Activated naive CD8-positive, alpha-beta T cell treated with anti-CD3 and anti-CD28 coated beads for 36 hours (primary cell): Measurements from ENCODE around the gene SERPIND1. TPM values are rescaled to one million over a fixed set of nuclear protein-coding genes. Genes with fewer than 3 reads are reported as not detected.
A peak's percentile ranks its signal among the peaks of the same experiment; 100 is the strongest.
"Not testable (repeated sequence)": the region's sequence is repeated elsewhere in the genome, so short reads cannot be mapped to it uniquely, and the experiment has no call there.

Experiments used
- DNase-seq: peaks from one replicate; pipeline ENCODE4 v3.0.0; 2021
- H3K27ac Mint-ChIP-seq: one replicate; pipeline ENCODE4 v1.8.0; 2022; ENCODE audit warnings: mild to moderate bottlenecking, moderate library complexity, mixed read lengths
- H3K27me3 Mint-ChIP-seq: one replicate; pipeline ENCODE4 v1.8.0; 2022; ENCODE audit warnings: mild to moderate bottlenecking, mixed read lengths
- H3K36me3 Mint-ChIP-seq: one replicate; pipeline ENCODE4 v1.8.0; 2021; ENCODE audit warnings: mild to moderate bottlenecking, mixed read lengths
- H3K4me1 Mint-ChIP-seq: one replicate; pipeline ENCODE4 v1.8.0; 2021; ENCODE audit warnings: mixed read lengths
- H3K4me3 Mint-ChIP-seq: one replicate; pipeline ENCODE4 v1.8.0; 2022; ENCODE audit warnings: mild to moderate bottlenecking, moderate library complexity, mixed read lengths
- H3K9me3 Mint-ChIP-seq: one replicate; pipeline ENCODE4 v1.8.0; 2022; ENCODE audit warnings: mixed read lengths
- total RNA-seq, 2 experiments: library from RNA; stranded (reverse); gene quantifications; one replicate each; pipeline ENCODE4 v1.2.3, GENCODE V29; 2021

Gene SERPIND1
- total RNA-seq, 2 experiments from 2014 or later, result not detected

DNA sequence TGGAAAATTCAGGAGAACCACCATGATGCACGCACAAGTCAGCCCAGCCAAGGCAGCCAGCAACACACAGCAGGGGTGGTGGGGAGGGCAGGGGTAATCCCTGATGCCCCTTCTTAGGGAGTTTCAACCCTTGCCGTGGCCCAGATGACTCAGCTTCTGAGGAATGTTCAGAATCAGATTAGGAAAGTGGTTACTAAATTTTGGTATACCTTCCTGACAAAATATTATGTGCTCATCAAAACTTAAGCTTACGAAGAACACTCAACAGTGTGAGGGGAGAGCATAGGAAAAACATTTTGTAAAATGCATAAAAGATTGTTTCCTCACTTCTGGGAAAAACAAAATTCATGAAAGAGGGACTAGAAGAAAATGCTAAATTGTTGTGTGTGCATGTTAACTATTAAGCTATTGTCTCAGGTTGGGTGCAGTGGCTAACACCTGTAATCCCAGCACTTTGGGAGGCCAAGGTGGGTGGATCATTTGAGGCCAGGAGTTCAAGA is 32.1 kb downstream of the SERPIND1 start:
- no peak for DNase-seq
- H3K4me1 Mint-ChIP-seq, result peaks cover 10% of the 10 kb centered on the region
- no peak overlapping the region for H3K4me3 Mint-ChIP-seq
- peaks cover 16% of the 10 kb centered on the region for H3K36me3 Mint-ChIP-seq
- no peaks in the 10 kb centered on the region for H3K9me3 Mint-ChIP-seq
- H3K27me3 Mint-ChIP-seq, result no peaks in the 10 kb centered on the region
- no peak overlapping the region for H3K27ac Mint-ChIP-seq

DNA sequence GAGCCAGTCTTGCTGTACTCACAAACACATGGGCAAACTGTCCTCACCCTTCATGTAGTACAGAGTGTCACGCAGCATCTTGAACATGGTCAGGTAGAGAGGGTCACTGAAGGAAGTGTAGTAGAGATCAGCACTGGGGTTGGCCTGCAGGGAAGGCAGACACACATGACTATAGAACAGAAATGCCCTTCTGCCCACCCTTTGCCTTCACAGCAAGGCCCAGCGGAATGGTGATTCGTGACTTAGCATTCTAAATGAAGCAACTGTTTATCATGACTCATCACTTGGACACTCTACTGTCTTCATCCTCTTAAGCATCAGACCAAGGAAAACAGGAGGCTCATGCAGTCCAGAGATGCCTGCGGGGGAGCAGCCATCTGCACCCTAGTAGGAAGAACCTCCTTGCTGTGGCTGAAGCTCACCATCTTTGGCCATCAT is 33.4 kb downstream of the SERPIND1 start:
- no peak for DNase-seq
- Mint-ChIP-seq H3K27me3 (no peaks in the 10 kb centered on the region), H3K4me3 (no peak overlapping the region), H3K4me1 (peaks cover 17% of the 10 kb centered on the region), H3K9me3 (no peaks in the 10 kb centered on the region), H3K27ac (no peak overlapping the region), H3K36me3 (peaks cover 20% of the 10 kb centered on the region)

DNA sequence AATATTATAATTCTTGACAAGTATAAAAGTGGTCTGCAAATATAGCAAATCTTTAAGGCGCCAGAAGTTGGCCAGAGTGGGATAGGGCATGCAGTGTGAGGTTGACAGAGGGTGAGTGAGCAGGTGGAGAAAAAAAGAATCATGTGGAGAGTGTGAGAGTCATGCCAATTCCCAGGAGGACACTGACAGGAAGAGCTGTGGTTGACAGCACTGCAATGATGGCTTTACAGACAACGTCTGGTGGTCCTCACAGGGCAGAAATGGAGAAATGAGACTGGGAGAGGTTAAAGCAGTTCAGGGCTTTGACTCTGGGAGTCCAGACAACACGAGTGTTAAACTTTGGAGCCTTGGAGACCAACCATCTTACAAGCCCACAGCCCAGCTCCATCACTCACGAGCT is 34.9 kb downstream of the SERPIND1 start:
- DNase-seq, result no peak
- Mint-ChIP-seq H3K36me3 (peaks cover 28% of the 10 kb centered on the region), H3K4me1 (peaks cover 18% of the 10 kb centered on the region), H3K4me3 (no peak overlapping the region), H3K27ac (no peak overlapping the region), H3K27me3 (no peaks in the 10 kb centered on the region), H3K9me3 (no peaks in the 10 kb centered on the region)

DNA sequence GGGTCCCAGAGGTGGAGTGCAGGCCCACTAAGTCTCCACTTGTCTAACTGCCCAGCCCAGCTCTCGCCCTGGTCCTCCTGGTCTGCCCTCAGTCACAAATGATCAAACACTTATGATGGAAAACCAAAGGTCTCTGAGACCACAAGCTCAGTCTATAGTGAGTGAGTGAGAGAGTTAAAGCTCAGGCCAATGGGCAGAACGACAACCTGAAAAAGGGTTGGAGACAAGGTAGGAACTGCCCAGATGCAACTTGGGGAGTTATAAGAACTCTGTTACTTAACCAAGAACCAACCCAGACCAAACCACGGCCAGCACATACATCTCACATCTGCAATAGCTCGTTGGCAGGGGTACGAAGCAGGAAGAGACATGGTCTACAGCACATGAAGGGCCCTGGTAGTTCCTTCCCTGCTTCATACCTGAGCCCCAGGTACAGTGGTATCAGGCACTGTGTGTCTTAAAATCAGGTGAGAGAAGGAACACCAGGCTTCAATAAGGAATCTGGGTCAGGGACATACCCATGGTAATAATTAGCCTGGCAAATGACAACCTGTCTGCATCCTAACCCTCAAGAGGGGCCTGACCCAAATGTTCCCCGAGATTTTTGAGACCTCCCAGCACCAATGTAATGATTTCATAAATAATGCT is 35.7 kb downstream of the SERPIND1 start:
- Mint-ChIP-seq H3K9me3 (no peaks in the 10 kb centered on the region), H3K36me3 (peaks cover 31% of the 10 kb centered on the region), H3K4me3 (no peak overlapping the region), H3K4me1 (peaks cover 23% of the 10 kb centered on the region), H3K27me3 (no peaks in the 10 kb centered on the region), H3K27ac (peak overlapping the region; percentile 77)
- no peak for DNase-seq

DNA sequence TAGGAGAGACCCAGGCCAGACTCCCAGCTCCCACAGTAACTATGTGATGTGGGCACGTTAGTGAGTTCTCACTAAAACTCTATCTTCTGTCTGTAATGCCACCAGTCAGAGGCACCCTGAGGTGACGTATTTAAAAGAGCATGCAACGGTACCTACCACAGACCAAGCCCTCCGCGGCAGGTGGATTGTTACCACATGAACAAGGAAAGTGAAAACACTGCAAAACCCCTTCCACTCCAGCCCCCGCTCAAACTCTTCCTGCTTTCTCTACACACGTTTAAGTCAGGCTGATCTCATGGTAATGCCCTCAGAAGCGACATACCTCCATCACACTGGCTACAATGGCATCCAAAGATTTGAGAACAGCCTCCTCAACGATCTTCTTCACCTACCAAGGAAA is 36.7 kb downstream of the SERPIND1 start:
- Mint-ChIP-seq H3K4me1 (peaks cover 23% of the 10 kb centered on the region), H3K4me3 (peak overlapping the region; percentile 40), H3K27ac (peak overlapping the region; percentile 77), H3K27me3 (no peaks in the 10 kb centered on the region), H3K9me3 (no peaks in the 10 kb centered on the region), H3K36me3 (peaks cover 31% of the 10 kb centered on the region)
- peak; percentile 66 for DNase-seq

DNA sequence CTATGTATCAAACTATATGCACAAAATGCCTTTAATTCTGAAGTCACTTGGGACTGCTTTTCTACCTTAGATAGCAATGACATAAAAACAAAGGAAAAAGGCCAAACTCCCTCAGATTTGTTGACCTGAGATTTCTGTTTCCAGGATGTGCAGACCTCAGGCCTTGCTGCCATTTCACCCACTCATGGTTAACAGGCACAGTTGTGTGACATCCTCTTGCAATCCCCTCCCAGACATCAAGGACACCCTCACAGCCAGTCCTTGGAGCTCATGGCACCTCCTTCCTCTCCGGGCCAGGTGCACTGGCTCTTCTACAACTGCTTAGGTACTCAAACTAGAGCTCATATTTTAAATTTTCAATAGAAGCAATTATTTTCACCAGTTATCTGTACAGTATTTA is 37.3 kb downstream of the SERPIND1 start:
- H3K36me3 Mint-ChIP-seq, result peaks cover 27% of the 10 kb centered on the region
- peaks cover 23% of the 10 kb centered on the region for H3K4me1 Mint-ChIP-seq
- H3K27me3 Mint-ChIP-seq, result no peaks in the 10 kb centered on the region
- DNase-seq, result no peak
- peak overlapping the region; percentile 40 for H3K4me3 Mint-ChIP-seq
- peak overlapping the region; percentile 77 for H3K27ac Mint-ChIP-seq
- no peaks in the 10 kb centered on the region for H3K9me3 Mint-ChIP-seq

DNA sequence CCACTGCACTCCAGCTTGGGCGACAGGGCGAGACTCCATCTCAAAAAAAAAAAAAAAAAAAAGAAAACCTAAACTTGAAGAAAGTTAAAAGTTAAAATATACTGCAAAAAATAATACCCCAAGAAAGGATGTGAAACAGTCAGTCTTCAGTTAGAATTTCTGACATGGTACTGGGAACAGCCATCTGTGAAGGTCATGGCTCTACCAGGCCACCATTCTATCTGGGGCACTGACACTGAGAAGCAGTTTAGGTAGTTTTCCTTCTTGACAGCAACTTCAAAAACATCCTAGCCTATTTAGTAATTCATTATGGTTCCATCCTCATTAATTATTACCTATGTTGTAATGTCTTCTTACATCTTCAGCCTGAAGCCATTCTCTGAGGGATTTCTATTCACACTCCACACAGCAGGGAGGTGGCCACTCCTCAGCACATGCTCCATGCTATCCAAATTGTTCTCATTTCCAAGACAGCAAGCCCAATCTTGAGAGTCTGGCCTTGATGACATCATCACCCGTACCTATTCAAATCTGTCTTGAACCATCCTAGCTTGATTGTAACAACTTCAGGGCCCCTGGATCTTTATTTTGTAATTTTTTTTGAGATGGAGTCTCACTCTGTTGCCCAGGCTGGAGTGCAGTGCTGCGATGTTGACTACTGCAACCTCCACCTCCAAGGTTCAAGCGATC is 38.2 kb downstream of the SERPIND1 start:
- H3K36me3 Mint-ChIP-seq, result peaks cover 26% of the 10 kb centered on the region
- peak overlapping the region; percentile 54 for H3K27ac Mint-ChIP-seq
- H3K4me3 Mint-ChIP-seq, result no peak overlapping the region
- DNase-seq, result no peak
- no peaks in the 10 kb centered on the region for H3K9me3 Mint-ChIP-seq
- peaks cover 23% of the 10 kb centered on the region for H3K4me1 Mint-ChIP-seq
- H3K27me3 Mint-ChIP-seq, result no peaks in the 10 kb centered on the region

DNA sequence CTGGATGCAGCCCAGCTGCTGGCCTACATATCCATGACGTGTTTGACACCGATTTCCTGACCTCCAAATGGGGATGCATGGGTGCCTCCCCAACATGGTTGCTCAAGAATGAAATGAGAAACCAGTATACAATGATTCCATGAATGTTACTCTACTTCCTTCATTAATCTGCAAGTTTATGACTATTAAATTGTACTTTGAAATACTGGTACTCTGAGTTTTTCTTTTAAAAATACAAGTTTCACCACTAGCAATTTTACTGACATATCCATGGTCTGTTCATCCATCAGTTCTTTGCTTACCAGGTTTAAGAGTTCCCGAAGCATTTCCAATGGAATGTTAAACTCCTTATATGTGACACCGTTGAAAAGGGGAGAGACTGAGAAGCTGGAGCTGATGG is 39.1 kb downstream of the SERPIND1 start:
- Mint-ChIP-seq H3K4me1 (peaks cover 23% of the 10 kb centered on the region), H3K27ac (no peak overlapping the region)

DNA sequence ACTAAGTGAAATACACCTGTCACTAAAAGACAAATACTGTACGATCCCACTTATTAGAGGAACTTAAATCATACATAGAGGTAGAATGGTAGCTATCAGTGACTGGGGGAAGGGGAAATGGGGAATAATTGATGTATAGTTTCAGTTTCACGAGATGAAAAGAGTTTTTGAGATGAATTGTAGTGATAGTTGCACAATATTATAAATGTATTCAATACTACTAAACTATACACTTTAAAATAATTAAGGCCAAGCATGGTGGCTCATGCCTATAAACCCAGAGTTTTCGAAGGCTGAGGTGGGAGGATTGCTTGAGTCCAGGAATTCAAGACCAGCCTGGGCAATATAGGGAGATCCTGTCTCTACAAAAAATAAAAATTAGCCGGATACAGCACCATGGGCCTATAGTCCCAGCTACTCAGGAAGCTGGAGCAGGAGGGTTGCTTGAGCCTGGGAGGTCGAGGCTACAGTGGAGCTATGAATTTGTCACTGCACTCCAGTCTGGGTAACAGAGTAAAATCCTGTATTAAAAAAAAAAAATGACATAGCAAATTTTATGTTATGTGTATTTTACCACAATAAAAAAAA is 40.4 kb downstream of the SERPIND1 start:
- Mint-ChIP-seq H3K4me1 (peaks cover 23% of the 10 kb centered on the region), H3K27me3 (no peaks in the 10 kb centered on the region), H3K36me3 (peaks cover 20% of the 10 kb centered on the region), H3K9me3 (no peaks in the 10 kb centered on the region), H3K4me3 (no peak overlapping the region), H3K27ac (peak overlapping the region; percentile 51)
- no peak for DNase-seq

More for the DNA sequence above, 39.1 kb downstream of the SERPIND1 start:
- H3K4me3 Mint-ChIP-seq, result no peak overlapping the region
- DNase-seq, result no peak
- no peaks in the 10 kb centered on the region for H3K9me3 Mint-ChIP-seq
- H3K36me3 Mint-ChIP-seq, result peaks cover 23% of the 10 kb centered on the region
- H3K27me3 Mint-ChIP-seq, result no peaks in the 10 kb centered on the region

DNA sequence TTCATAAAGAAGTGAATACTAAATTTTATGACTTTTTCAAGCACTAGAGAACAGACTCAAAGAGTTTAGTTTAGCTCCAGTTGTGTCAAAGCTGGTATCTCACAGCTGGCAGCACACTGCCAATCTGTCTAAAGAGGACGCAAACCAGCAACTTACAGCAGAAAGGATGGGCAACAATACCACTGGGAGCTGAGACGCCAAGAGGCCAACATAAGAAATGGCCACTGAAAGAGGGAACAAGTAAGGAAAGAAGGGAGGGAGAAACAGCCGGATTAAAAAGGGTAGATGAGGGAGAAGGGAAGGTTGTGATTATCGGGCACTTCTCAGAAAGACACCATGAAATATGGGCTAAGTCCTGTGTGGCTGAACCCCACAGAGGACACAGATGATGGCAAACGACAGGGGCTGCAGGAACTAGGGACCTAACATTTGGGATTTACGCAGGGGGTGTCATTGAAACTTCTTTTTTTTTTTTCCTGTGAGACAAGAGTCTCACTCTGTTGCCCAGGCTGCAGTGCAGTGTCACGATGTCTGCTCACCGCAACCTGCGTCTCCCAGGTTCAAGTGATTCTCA is 41.7 kb downstream of the SERPIND1 start:
- Mint-ChIP-seq H3K36me3 (peaks cover 20% of the 10 kb centered on the region), H3K27ac (no peak overlapping the region), H3K4me1 (peaks cover 17% of the 10 kb centered on the region), H3K27me3 (no peaks in the 10 kb centered on the region), H3K4me3 (no peak overlapping the region), H3K9me3 (no peaks in the 10 kb centered on the region)
- no peak for DNase-seq

DNA sequence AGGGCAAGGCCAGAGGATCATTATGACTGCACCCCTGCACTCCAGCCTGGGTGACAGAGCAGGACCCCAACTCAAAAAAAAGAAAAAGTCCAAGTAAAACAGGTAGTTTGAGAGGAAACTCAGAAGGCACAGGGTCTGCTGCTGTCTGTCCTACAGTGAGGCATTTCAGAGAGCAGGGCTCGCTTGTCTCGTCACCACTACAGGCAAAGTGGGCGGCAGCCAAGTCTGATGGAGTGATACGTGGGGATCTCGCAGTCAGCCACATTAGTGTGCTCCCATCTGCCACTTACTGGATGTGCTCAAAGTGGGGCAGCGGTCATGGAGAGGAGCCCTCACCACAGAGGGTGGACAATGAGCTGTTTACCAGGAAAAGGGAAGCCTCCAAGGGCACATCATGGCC is 42.6 kb downstream of the SERPIND1 start:
- peaks cover 15% of the 10 kb centered on the region for H3K36me3 Mint-ChIP-seq
- H3K9me3 Mint-ChIP-seq, result no peaks in the 10 kb centered on the region

DNA sequence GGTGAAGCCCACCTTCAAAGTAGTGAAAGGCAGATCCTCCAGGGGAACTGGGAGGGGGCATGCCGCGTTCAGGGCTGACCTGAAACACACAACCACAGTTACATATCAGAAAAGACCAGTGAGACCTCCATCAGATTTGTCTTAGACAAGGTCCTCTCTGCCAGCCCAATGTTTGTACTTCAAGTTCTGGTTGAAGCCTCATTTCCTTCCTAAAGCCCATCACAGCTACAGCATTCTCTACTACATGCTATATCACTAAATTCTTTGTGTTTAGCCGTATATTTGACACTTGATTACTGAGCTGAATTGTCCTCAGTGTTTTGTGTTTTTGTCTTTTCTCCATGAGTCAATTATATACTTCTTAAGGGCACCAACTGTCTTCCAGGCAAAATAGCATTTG is 44.6 kb downstream of the SERPIND1 start:
- H3K4me3 Mint-ChIP-seq, result no peak overlapping the region
- no peaks in the 10 kb centered on the region for H3K27me3 Mint-ChIP-seq
- H3K27ac Mint-ChIP-seq, result no peak overlapping the region
- H3K4me1 Mint-ChIP-seq, result peaks cover 5% of the 10 kb centered on the region
- no peak for DNase-seq
- H3K9me3 Mint-ChIP-seq, result no peaks in the 10 kb centered on the region
- H3K36me3 Mint-ChIP-seq, result peaks cover 5% of the 10 kb centered on the region

More for the DNA sequence above, 42.6 kb downstream of the SERPIND1 start:
- no peak for DNase-seq
- no peak overlapping the region for H3K4me3 Mint-ChIP-seq
- no peak overlapping the region for H3K27ac Mint-ChIP-seq
- H3K4me1 Mint-ChIP-seq, result peaks cover 7% of the 10 kb centered on the region
- H3K27me3 Mint-ChIP-seq, result no peaks in the 10 kb centered on the region

DNA sequence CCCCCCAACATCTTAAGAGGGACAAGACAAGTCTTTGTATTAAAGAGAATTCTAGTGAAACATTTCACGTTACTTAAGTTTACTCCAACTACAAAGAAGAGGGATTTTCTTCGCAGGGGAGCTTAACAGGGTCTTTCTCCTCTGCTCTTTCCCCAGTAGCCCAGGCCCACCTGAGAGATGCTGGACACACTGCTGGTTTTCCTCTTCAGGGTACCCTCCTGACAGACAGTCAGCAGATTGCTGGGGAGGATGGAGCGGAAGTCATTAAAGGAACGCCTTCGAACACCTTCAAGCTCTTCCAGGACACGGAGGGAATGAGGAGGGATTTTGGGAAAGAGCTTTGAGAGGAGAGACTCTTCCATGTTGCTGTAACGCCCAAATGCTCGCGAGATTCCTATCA is 45.6 kb downstream of the SERPIND1 start:
- H3K4me1 Mint-ChIP-seq, result no peaks in the 10 kb centered on the region
- H3K4me3 Mint-ChIP-seq, result no peak overlapping the region
- no peaks in the 10 kb centered on the region for H3K27me3 Mint-ChIP-seq
- DNase-seq, result no peak
- H3K36me3 Mint-ChIP-seq, result no peaks in the 10 kb centered on the region
- no peaks in the 10 kb centered on the region for H3K9me3 Mint-ChIP-seq
- H3K27ac Mint-ChIP-seq, result no peak overlapping the region

DNA sequence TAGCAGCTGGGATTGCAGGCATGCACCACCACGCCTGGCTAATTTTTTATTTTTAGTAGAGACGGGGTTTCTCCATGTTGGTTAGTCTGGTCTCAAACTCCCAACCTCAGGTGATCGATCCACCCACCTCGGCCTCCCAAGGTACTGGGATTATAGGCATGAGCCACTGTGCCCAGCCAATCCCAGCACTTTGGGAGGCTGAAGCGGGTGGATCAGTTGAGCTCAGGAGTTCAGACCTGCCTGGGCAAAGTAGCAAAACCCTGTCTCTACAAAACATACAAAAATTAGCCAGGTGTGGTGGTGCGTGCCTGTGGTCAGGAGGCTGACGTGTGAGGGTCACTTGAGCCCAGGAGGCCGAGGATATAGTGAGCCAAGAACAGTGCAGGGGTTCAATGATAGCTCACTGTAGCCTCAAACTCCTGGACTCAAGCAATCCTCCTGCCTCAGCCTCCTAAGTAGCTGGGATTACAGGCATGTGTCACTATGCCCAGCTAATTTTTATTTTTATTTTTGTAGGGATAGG is 47.9 kb downstream of the SERPIND1 start:
- H3K4me3 Mint-ChIP-seq, H3K9me3 Mint-ChIP-seq, H3K27me3 Mint-ChIP-seq, DNase-seq, H3K36me3 Mint-ChIP-seq, H3K4me1 Mint-ChIP-seq, H3K27ac Mint-ChIP-seq: not testable (repeated sequence)

DNA sequence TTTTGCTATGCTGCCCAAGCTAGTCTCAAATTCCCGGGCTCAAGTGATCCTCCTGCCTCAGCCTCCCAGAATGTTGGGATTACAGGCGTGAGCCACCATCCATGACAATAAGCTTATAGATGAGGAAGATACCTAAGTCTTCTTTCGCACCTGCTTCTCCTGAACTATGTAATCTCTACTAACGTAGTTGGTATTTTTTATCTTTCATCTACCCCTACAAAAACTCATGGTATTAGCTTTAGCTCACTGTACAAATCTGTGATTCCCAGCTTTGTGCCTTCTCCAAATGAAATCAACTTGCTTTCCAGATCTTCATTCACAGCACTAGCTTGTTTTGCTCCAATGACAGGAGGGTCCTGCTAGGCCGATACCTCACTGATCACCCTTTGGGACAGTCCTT is 48.3 kb downstream of the SERPIND1 start:
- Mint-ChIP-seq H3K4me1 (no peaks in the 10 kb centered on the region), H3K27ac (no peak overlapping the region), H3K4me3 (no peak overlapping the region), H3K9me3 (no peaks in the 10 kb centered on the region), H3K36me3 (peaks cover 3% of the 10 kb centered on the region), H3K27me3 (no peaks in the 10 kb centered on the region)
- DNase-seq, result no peak
